B cell (primary cell): ENCODE results near the gene NPPA. TPM values are rescaled to one million over a fixed set of nuclear protein-coding genes. Genes with fewer than 3 reads are reported as not detected.

ENCODE experiments used
- ATAC-seq: fragments of 200-7000 bp; cut with Tn5 transposase; one replicate; pipeline ENCODE4 v1.10.0; 2021; ENCODE audit warnings: low read depth, mild to moderate bottlenecking, moderate number of reproducible peaks, moderate library complexity
- CTCF ChIA-PET: fragments of 350-600 bp; sonication (Branson Sonifier 250); formaldehyde crosslinking; loops from one replicate; lab custom pipeline; 2021; ENCODE audit warnings: antibody characterized with exemption, inconsistent platforms; lab: Charles Lee
- POLR2A ChIA-PET: fragments of 350-600 bp; sonication (Branson Sonifier 250); formaldehyde crosslinking; loops from one replicate; lab custom pipeline; 2021; ENCODE audit warnings: antibody characterized with exemption; lab: Charles Lee
- DNase-seq: peaks from one replicate; pipeline ENCODE4 v3.0.0; 2013
- H2AFZ ChIP-seq: 2 replicates; pipeline ENCODE4 v1.6.1; 2012; ENCODE audit warnings: mild to moderate bottlenecking, low read depth, low read length; ENCODE audit not compliant: insufficient read depth, poor library complexity, severe bottlenecking
- H3K27ac ChIP-seq, 2 donors: 1 replicate in 1 of 2; 2 replicates in 1 of 2; pipeline ENCODE4 v1.5.1; 2012 to 2013; ENCODE audit warnings: low read length in 2 of 2, mild to moderate bottlenecking in 2 of 2, moderate library complexity in 1 of 2
- H3K27me3 ChIP-seq, 4 experiments: fragments of 200-600 bp in 1 of 4; sonication (generic) in 1 of 4; replicated peaks in 1 of 4; 1 replicate in 2 of 4; 2 replicates in 2 of 4; pipeline versions ENCODE4 v1.6.1 to v1.7.0; 2013 to 2016; ENCODE audit warnings: low read length in 3 of 4, mild to moderate bottlenecking in 2 of 4, mixed read lengths in 1 of 4, moderate library complexity in 1 of 4; ENCODE audit not compliant: insufficient read depth in 4 of 4, control insufficient read depth in 3 of 4; ENCODE audit errors: control extremely low read depth in 1 of 4
- H3K36me3 ChIP-seq, 2 experiments: replicated peaks in 1 of 2; 1 replicate in 1 of 2; 2 replicates in 1 of 2; pipeline versions ENCODE4 v1.6.1 to v1.7.1; 2013; ENCODE audit warnings: low read length in 1 of 2; ENCODE audit not compliant: insufficient read depth in 2 of 2, control insufficient read depth in 1 of 2; ENCODE audit errors: control extremely low read depth in 1 of 2, extremely low read depth in 1 of 2
- H3K4me1 ChIP-seq, 2 donors: fragments of 200-600 bp in 1 of 2; sonication (generic) in 1 of 2; 1 replicate in 1 of 2; 2 replicates in 1 of 2; pipeline versions ENCODE4 v1.5.1 to v1.6.1; 2013 to 2017; ENCODE audit warnings: low read length in 2 of 2; ENCODE audit not compliant: control insufficient read depth in 2 of 2, insufficient read depth in 2 of 2
- H3K4me2 ChIP-seq: replicated peaks from 2 replicates; pipeline ENCODE3; 2012; ENCODE audit warnings: mild to moderate bottlenecking, low read depth, low read length; ENCODE audit not compliant: poor library complexity, severe bottlenecking
- H3K4me3 ChIP-seq, 5 experiments: fragments of 200-600 bp in 1 of 5; sonication (generic) in 1 of 5; 1 replicate in 3 of 5; 2 replicates in 2 of 5; pipeline versions ENCODE4 v1.5.1 to v1.7.0; 2011 to 2016; ENCODE audit warnings: low read length in 4 of 5, mild to moderate bottlenecking in 4 of 5, low read depth in 2 of 5, control low read depth in 1 of 5, moderate library complexity in 1 of 5; ENCODE audit not compliant: insufficient read depth in 1 of 5; ENCODE audit errors: control extremely low read depth in 1 of 5, extremely low read depth in 1 of 5
- H3K79me2 ChIP-seq: fragments of 200-600 bp; sonication (generic); one replicate; pipeline ENCODE4 v1.6.0; 2016; ENCODE audit warnings: low read length; ENCODE audit not compliant: control insufficient read depth, insufficient read depth
- H3K9ac ChIP-seq: fragments of 200-600 bp; sonication (generic); 2 replicates; pipeline ENCODE4 v1.6.1; 2017; ENCODE audit warnings: mild to moderate bottlenecking, low read length, moderate library complexity
- H3K9me3 ChIP-seq, 3 donors: one replicate each; pipeline versions ENCODE4 v1.6.1 to v1.7.1; 2013; ENCODE audit warnings: low read length in 2 of 3; ENCODE audit not compliant: control insufficient read depth in 2 of 3, insufficient read depth in 1 of 3; ENCODE audit errors: control extremely low read depth in 1 of 3
- H4K20me1 ChIP-seq: 2 replicates; pipeline ENCODE4 v1.6.0; 2012; ENCODE audit warnings: mild to moderate bottlenecking, low read length; ENCODE audit not compliant: insufficient read depth, control insufficient read depth, poor library complexity, severe bottlenecking
- H3K27ac Mint-ChIP-seq: one replicate; pipeline ENCODE4 v1.8.0; 2021; ENCODE audit warnings: mixed read lengths
- H3K27me3 Mint-ChIP-seq: one replicate; pipeline ENCODE4 v1.8.0; 2021; ENCODE audit warnings: mixed read lengths
- H3K4me1 Mint-ChIP-seq: one replicate; pipeline ENCODE4 v1.8.0; 2021; ENCODE audit warnings: mixed read lengths
- H3K4me3 Mint-ChIP-seq: one replicate; pipeline ENCODE4 v1.8.0; 2021; ENCODE audit warnings: mixed read lengths
- H3K9me3 Mint-ChIP-seq: one replicate; pipeline ENCODE4 v1.8.0; 2022; ENCODE audit warnings: mixed read lengths; ENCODE audit not compliant: insufficient read depth
- EZH2 ChIP-seq: IDR thresholded peaks from 2 replicates; pipeline ENCODE4 v1.6.1; 2012; ENCODE audit warnings: borderline replicate concordance, low read depth, mild to moderate bottlenecking, moderate library complexity, low read length; ENCODE audit not compliant: insufficient read depth, poor library complexity, severe bottlenecking
- WGBS: methylation state at CpG from one replicate; pipeline ENCODE4 v1.1.5; 2013; ENCODE audit warnings: missing lambda C conversion rate; ENCODE audit not compliant: insufficient coverage; 5-methylcytosine and 5-hydroxymethylcytosine counted together
- intact Hi-C: fragments of 100-400 bp; cut with micrococcal nuclease; formaldehyde crosslinking; loops from one replicate; pipeline ENCODE4 v1.10.0; 2022
- polyA plus RNA-seq: library from polyadenylated mRNA; depleted of rRNA; stranded (reverse); fragments of >200 nt; gene quantifications from 2 replicates; pipeline ENCODE4 v1.2.3, GENCODE V29; 2012
- total RNA-seq, 2 donors: library from RNA; stranded (reverse); fragments of 120-200 nt in 1 of 2; gene quantifications; 1 replicate in 1 of 2; 2 replicates in 1 of 2; pipeline versions ENCODE4 v1.2.3 to v1.2.4, GENCODE V29; 2013 to 2022
- TF ChIP-seq, protein P1 (sequence below): fragments of 200-600 bp; IDR thresholded peaks from one replicate; pipeline ENCODE4 v1.8.0; 2022; ENCODE audit warnings: antibody characterized with exemption, mild to moderate bottlenecking

NPPA gene
- total and polyA plus RNA-seq, 2 donors (not counting 1 experiment from before 2014, with no cell fraction given): not detected

- Histone ChIP-seq H3K79me2 (no peaks in the 10 kb centered on the region), H3K4me3 (no peak overlapping the region), H3K27ac (no peak overlapping the region), H3K9ac (no peak overlapping the region), H2AFZ (no peak overlapping the region), H3K9me3 (no peaks in the 10 kb centered on the region), H4K20me1 (no peaks in the 10 kb centered on the region), H3K27me3 (peaks cover 0 to 11% (median 0%) of the 10 kb centered on the region in 4 experiments), H3K4me1 (no peaks in the 10 kb centered on the region), H3K36me3 (no peaks in the 10 kb centered on the region), H3K4me2 (no peak overlapping the region)
- no peak for DNase-seq
- TF ChIP-seq, protein P1, sequence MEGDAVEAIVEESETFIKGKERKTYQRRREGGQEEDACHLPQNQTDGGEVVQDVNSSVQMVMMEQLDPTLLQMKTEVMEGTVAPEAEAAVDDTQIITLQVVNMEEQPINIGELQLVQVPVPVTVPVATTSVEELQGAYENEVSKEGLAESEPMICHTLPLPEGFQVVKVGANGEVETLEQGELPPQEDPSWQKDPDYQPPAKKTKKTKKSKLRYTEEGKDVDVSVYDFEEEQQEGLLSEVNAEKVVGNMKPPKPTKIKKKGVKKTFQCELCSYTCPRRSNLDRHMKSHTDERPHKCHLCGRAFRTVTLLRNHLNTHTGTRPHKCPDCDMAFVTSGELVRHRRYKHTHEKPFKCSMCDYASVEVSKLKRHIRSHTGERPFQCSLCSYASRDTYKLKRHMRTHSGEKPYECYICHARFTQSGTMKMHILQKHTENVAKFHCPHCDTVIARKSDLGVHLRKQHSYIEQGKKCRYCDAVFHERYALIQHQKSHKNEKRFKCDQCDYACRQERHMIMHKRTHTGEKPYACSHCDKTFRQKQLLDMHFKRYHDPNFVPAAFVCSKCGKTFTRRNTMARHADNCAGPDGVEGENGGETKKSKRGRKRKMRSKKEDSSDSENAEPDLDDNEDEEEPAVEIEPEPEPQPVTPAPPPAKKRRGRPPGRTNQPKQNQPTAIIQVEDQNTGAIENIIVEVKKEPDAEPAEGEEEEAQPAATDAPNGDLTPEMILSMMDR: no peak
- no peak for TF ChIP-seq EZH2
- Mint-ChIP-seq H3K4me3 (no peak overlapping the region), H3K27ac (no peak overlapping the region), H3K4me1 (no peaks in the 10 kb centered on the region), H3K27me3 (peaks cover 18% of the 10 kb centered on the region), H3K9me3 (no peaks in the 10 kb centered on the region)
- ChIA-PET POLR2A (no interaction called here), CTCF (no interaction called here)
- 91% methylated on average over 5 of the region's 6 CpGs for WGBS
- intact Hi-C loops: no loop called here
- ATAC-seq: no peak
Measured at GRCh38 chr1:11874624-11875023, 27.0 kb upstream of the NPPA start.

- H3K27me3 Mint-ChIP-seq: peaks cover 18% of the 10 kb centered on the region
- CTCF ChIA-PET: no interaction called here
- H3K4me3 Mint-ChIP-seq: no peak overlapping the region
- POLR2A ChIA-PET: no interaction called here
- intact Hi-C loops: no loop called here
- Histone ChIP-seq H3K9ac (no peak overlapping the region), H3K36me3 (no peaks in the 10 kb centered on the region), H3K4me1 (no peaks in the 10 kb centered on the region), H3K27me3 (peaks cover 0 to 14% (median 0%) of the 10 kb centered on the region in 4 experiments), H3K4me3 (no peak overlapping the region), H3K27ac (no peak overlapping the region), H2AFZ (no peak overlapping the region), H3K79me2 (no peaks in the 10 kb centered on the region), H3K4me2 (no peak overlapping the region), H3K9me3 (no peaks in the 10 kb centered on the region), H4K20me1 (no peaks in the 10 kb centered on the region)
- no peaks in the 10 kb centered on the region for H3K9me3 Mint-ChIP-seq
- H3K27ac Mint-ChIP-seq: no peak overlapping the region
- DNase-seq: no peak
- H3K4me1 Mint-ChIP-seq: no peaks in the 10 kb centered on the region
- no peak for ATAC-seq
- TF ChIP-seq, protein P1: no peak
- no peak for TF ChIP-seq EZH2
- 77% methylated on average over 10 of the region's 10 CpGs for WGBS
Measured at GRCh38 chr1:11874258-11874562, 26.6 kb upstream of the NPPA start.
